ENCODE results near the gene HS3ST3A1.

The HS3ST3A1 gene

GRCh38 chr17:13597723-13598347 is 3.9 kb downstream of the HS3ST3A1 start:
- DNase-seq = peak; percentile 15

GRCh38 chr17:13596241-13596923 is 5.3 kb downstream of the HS3ST3A1 start:
- DNase-seq = no peak

GRCh38 chr17:13595599-13595899 is 6.2 kb downstream of the HS3ST3A1 start:
- no peak for DNase-seq

GRCh38 chr17:13594762-13595598 is 6.7 kb downstream of the HS3ST3A1 start:
- peak; percentile 83 for DNase-seq

GRCh38 chr17:13594310-13594709 is 7.4 kb downstream of the HS3ST3A1 start:
- no peak for DNase-seq

- DNase-seq = no peak
Measured at GRCh38 chr17:13593757-13594156, 8.0 kb downstream of the HS3ST3A1 start.

GRCh38 chr17:13593021-13593751 is 8.5 kb downstream of the HS3ST3A1 start:
- no peak for DNase-seq

- DNase-seq = no peak
Measured at GRCh38 chr17:13592427-13592826, 9.3 kb downstream of the HS3ST3A1 start.

GRCh38 chr17:13590441-13590840 is 11.3 kb downstream of the HS3ST3A1 start:
- DNase-seq = no peak

GRCh38 chr17:13589658-13590057 is 12.1 kb downstream of the HS3ST3A1 start:
- DNase-seq = no peak

GRCh38 chr17:13587487-13588338 is 14.0 kb downstream of the HS3ST3A1 start:
- no peak for DNase-seq

GRCh38 chr17:13584701-13585080 is 17.0 kb downstream of the HS3ST3A1 start:
- no peak for DNase-seq

- no peak for DNase-seq
Measured at GRCh38 chr17:13583996-13584700, 17.6 kb downstream of the HS3ST3A1 start.

GRCh38 chr17:13582776-13583547 is 18.8 kb downstream of the HS3ST3A1 start:
- DNase-seq = no peak

GRCh38 chr17:13581925-13582324 is 19.8 kb downstream of the HS3ST3A1 start:
- DNase-seq = no peak

- DNase-seq = no peak
Measured at GRCh38 chr17:13580790-13581189, 20.9 kb downstream of the HS3ST3A1 start.

GRCh38 chr17:13576661-13577526 is 24.8 kb downstream of the HS3ST3A1 start:
- no peak for DNase-seq

GRCh38 chr17:13575922-13576419 is 25.8 kb downstream of the HS3ST3A1 start:
- DNase-seq = no peak

- DNase-seq = no peak
Measured at GRCh38 chr17:13575466-13575865, 26.3 kb downstream of the HS3ST3A1 start.

- DNase-seq = no peak
Measured at GRCh38 chr17:13572581-13572980, 29.1 kb downstream of the HS3ST3A1 start.

Measured in activated T-cell treated with anti-CD3 and anti-CD28 coated beads for 4 hours (primary cell).